Fibroblast of the aortic adventitia (primary cell): ENCODE data around the gene ZFP90. TPM values are rescaled to one million over a fixed set of nuclear protein-coding genes. Genes with fewer than 3 reads are reported as not detected.

Experiments
- DNase-seq: peaks from one replicate; pipeline ENCODE4 v3.0.0-alpha.2; 2010; ENCODE audit warnings: low read depth
- H3K4me3 ChIP-seq: 2 replicates; pipeline ENCODE4 v1.5.1; 2011; ENCODE audit warnings: low read depth, mild to moderate bottlenecking, control low read depth, low read length, moderate library complexity
- CTCF ChIP-seq: IDR thresholded peaks from 2 replicates; pipeline ENCODE4 v1.5.1; 2011; ENCODE audit warnings: mild to moderate bottlenecking, low read length, control low read depth, inconsistent platforms; ENCODE audit not compliant: insufficient read depth
- total RNA-seq: library from RNA; depleted of rRNA; stranded (reverse); fragments of >200 nt; gene quantifications from 2 replicates; pipeline ENCODE4 v1.2.3, GENCODE V29; 2012; ENCODE audit warnings: low replicate concordance

ZFP90 gene
- total RNA-seq, 1 donor: 28.9 TPM

- TF ChIP-seq CTCF: no peak
- H3K4me3 ChIP-seq: no peak overlapping the region
- no peak for DNase-seq
Measured at GRCh38 chr16:68517606-68518166, 21.4 kb upstream of the ZFP90 start.

- no peak for TF ChIP-seq CTCF
- no peak overlapping the region for H3K4me3 ChIP-seq
- DNase-seq: no peak
Measured at GRCh38 chr16:68519225-68519745, 19.8 kb upstream of the ZFP90 start.

- H3K4me3 ChIP-seq: peak overlapping the region; percentile 26
- TF ChIP-seq CTCF: peak; percentile 98
- peak; percentile 69 for DNase-seq
Measured at GRCh38 chr16:68520649-68521086, 18.4 kb upstream of the ZFP90 start.

GRCh38 chr16:68524069-68524820 lies 14.8 kb upstream of the ZFP90 start:
- TF ChIP-seq CTCF: no peak
- DNase-seq: no peak
- no peak overlapping the region for H3K4me3 ChIP-seq

- no peak overlapping the region for H3K4me3 ChIP-seq
- DNase-seq: no peak
- no peak for TF ChIP-seq CTCF
Measured at GRCh38 chr16:68526143-68526781, 12.8 kb upstream of the ZFP90 start.

- DNase-seq: no peak
- TF ChIP-seq CTCF: no peak
- H3K4me3 ChIP-seq: no peak overlapping the region
Measured at GRCh38 chr16:68526782-68527145, 12.3 kb upstream of the ZFP90 start.
